WTC11 (cell line): ENCODE results near the gene YY2. TPM values are rescaled to one million over a fixed set of nuclear protein-coding genes. Genes with fewer than 3 reads are reported as not detected.

Source experiments
- total RNA-seq: library from RNA; stranded (reverse); gene quantifications from 3 replicates; pipeline ENCODE4 v1.2.3, GENCODE V29; 2021

YY2 gene
- total RNA-seq, 1 experiment from 2014 or later, result 1.4 TPM

Other genes starting within 250 kb of the YY2 start
- 1.6 TPM in 3 replicates for gene KLHL34, start 197.7 kb upstream of the YY2 start, total RNA-seq
- gene SMPX, start 97.9 kb upstream of the YY2 start, total RNA-seq, result not detected in 3 replicates
- 8.4 to 9.8 TPM (median 9.1 TPM) in 3 replicates for gene MBTPS2, start 16.4 kb upstream of the YY2 start, total RNA-seq
- gene SMS, start 84.7 kb downstream of the YY2 start, total RNA-seq, result 170 to 173 TPM (median 172 TPM) in 3 replicates
- 0.02 to 0.04 TPM (median 0.02 TPM) in 3 replicates for gene PHEX, start 176.3 kb downstream of the YY2 start, total RNA-seq